Panc1 (cell line): ENCODE results near the gene SRPRA. TPM values are rescaled to one million over a fixed set of nuclear protein-coding genes. Genes with fewer than 3 reads are reported as not detected.
A peak's percentile ranks its signal among the peaks of the same experiment; 100 is the strongest.

Experiments used
- ATAC-seq: fragments of 200-7000 bp; cut with Tn5 transposase; 2 replicates; pipeline ENCODE4 v1.9.1; 2020; ENCODE audit warnings: mild to moderate bottlenecking, moderate library complexity
- BruUV-seq: library from RNA; stranded (reverse); fragments of 400-500 nt; replicated peaks from 2 replicates; lab custom pipeline; 2021; lab: Mats Ljungman, UMichigan
- CTCF ChIA-PET: fragments of 300-600 bp; sonication (Branson Sonifier 250); formaldehyde crosslinking; loops from one replicate; lab custom pipeline; 2022; ENCODE audit warnings: antibody characterized with exemption; lab: Charles Lee
- POLR2A ChIA-PET: fragments of 300-600 bp; sonication (Branson Sonifier 250); formaldehyde crosslinking; loops from one replicate; lab custom pipeline; 2022; ENCODE audit warnings: antibody characterized with exemption; lab: Charles Lee
- DNase-seq: peaks from one replicate; pipeline ENCODE4 v3.0.0-alpha.2; 2010; ENCODE audit warnings: low read depth, low spot score
- H3K27ac ChIP-seq: 2 replicates; pipeline ENCODE4 v1.5.1; 2011; ENCODE audit warnings: mild to moderate bottlenecking, low read length, inconsistent platforms
- H3K27me3 ChIP-seq: fragments of 200-500 bp; sonication (Bioruptor generic); 2 replicates; pipeline ENCODE4 v1.6.0; 2014; ENCODE audit warnings: low read length, inconsistent platforms; ENCODE audit not compliant: control insufficient read depth, insufficient read depth
- H3K36me3 ChIP-seq: fragments of 200-500 bp; sonication (Bioruptor generic); 2 replicates; pipeline ENCODE4 v1.5.1; 2014; ENCODE audit warnings: inconsistent platforms, mild to moderate bottlenecking, low read length, moderate library complexity; ENCODE audit not compliant: control insufficient read depth, insufficient read depth
- H3K4me1 ChIP-seq: 2 replicates; pipeline ENCODE4 v1.5.1; 2011; ENCODE audit warnings: inconsistent platforms, mild to moderate bottlenecking, low read length, moderate library complexity; ENCODE audit not compliant: control insufficient read depth, insufficient read depth
- H3K4me3 ChIP-seq, 2 experiments: 2 replicates each; pipeline ENCODE4 v1.5.1; 2011 to 2012; ENCODE audit warnings: low read depth in 2 of 2, low read length in 2 of 2, mild to moderate bottlenecking in 2 of 2, inconsistent platforms in 1 of 2, moderate library complexity in 1 of 2
- H3K9me3 ChIP-seq: fragments of 200-500 bp; sonication (Bioruptor generic); 2 replicates; pipeline ENCODE4 v1.5.1; 2014; ENCODE audit warnings: low read depth, mild to moderate bottlenecking, inconsistent platforms, low read length, moderate library complexity; ENCODE audit not compliant: control insufficient read depth, insufficient read depth
- POLR2AphosphoS5 ChIP-seq: IDR thresholded peaks from 2 replicates; pipeline ENCODE4 v1.6.1; 2012; ENCODE audit warnings: mild to moderate bottlenecking, low read depth, low read length, moderate library complexity
- SIN3A ChIP-seq: IDR thresholded peaks from 2 replicates; pipeline ENCODE4 v1.6.1; 2012; ENCODE audit warnings: low read depth, mild to moderate bottlenecking, low read length, moderate library complexity, borderline replicate concordance; ENCODE audit not compliant: insufficient read depth
- TCF7L2 ChIP-seq: IDR thresholded peaks from 2 replicates; pipeline ENCODE4 v1.6.1; 2011; ENCODE audit warnings: mild to moderate bottlenecking, low read depth, low read length, inconsistent platforms
- in situ Hi-C: cut with HindIII; loops from 2 replicates; pipeline ENCODE4 v1.10.0; 2016; ENCODE audit warnings: low sequenced_read_pairs, low pct_unique_long_range_greater_than_20kb
- intact Hi-C: fragments of 100-400 bp; cut with micrococcal nuclease; formaldehyde crosslinking; loops from one replicate; pipeline ENCODE4 v1.10.0; 2022; ENCODE audit not compliant: unreplicated experiment
- total RNA-seq: library from RNA; stranded (reverse); gene quantifications from one replicate; pipeline ENCODE4 v1.2.1, GENCODE V29; 2021; ENCODE audit not compliant: unreplicated experiment
- TF ChIP-seq, protein P1 (sequence below): fragments of 450-650 bp; IDR thresholded peaks from 2 replicates; pipeline ENCODE4 v1.5.1; 2017; ENCODE audit warnings: mild to moderate bottlenecking
- TF ChIP-seq, protein P2 (sequence below), 2 experiments: IDR thresholded peaks; 2 replicates each; pipeline ENCODE4 v1.6.1; 2011 to 2012; ENCODE audit warnings: low read depth in 2 of 2, control low read depth in 1 of 2, low read length in 1 of 2, mild to moderate bottlenecking in 1 of 2, moderate library complexity in 1 of 2; ENCODE audit not compliant: insufficient read depth in 1 of 2

Gene SRPRA
- total RNA-seq, 1 experiment from 2014 or later: 149 TPM

DNA sequence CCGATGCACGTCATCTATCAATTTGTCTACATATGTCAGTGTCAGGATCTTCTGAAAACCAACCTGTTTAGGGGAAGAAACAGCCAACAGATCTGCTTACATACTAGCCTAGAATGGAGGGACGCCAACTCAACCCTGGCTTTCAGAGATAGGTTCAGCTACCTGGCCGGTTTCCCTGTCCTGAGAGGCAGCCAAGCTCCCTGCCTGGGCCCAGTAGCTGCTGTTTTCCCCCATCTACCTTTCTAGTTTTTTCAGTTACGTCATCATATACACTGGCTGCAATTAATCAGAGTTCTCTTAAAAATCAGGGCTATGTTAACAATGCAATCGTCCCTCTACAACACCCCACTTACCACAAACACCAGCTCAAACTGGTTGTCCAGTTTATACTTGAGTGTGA is 1.0 kb downstream of the SRPRA start:
- peak overlapping the region; percentile 80 to 91 for H3K4me3 ChIP-seq
- DNase-seq (no peak), ATAC-seq (no peak)
- BruUV-seq: TSS peak; percentile 77
- in situ Hi-C loops: no loop called here
- peaks cover 8% of the 10 kb centered on the region for H3K4me1 ChIP-seq
- H3K36me3 ChIP-seq: peaks cover 37% of the 10 kb centered on the region
- intact Hi-C loops: no loop called here
- no peaks in the 10 kb centered on the region for H3K27me3 ChIP-seq
- no peak; the same call in 1 of the 2 replicates for TF ChIP-seq POLR2AphosphoS5
- H3K9me3 ChIP-seq: no peaks in the 10 kb centered on the region
- ChIA-PET CTCF (no interaction called here), POLR2A (no interaction called here)
- H3K27ac ChIP-seq: peak overlapping the region; percentile 97

DNA sequence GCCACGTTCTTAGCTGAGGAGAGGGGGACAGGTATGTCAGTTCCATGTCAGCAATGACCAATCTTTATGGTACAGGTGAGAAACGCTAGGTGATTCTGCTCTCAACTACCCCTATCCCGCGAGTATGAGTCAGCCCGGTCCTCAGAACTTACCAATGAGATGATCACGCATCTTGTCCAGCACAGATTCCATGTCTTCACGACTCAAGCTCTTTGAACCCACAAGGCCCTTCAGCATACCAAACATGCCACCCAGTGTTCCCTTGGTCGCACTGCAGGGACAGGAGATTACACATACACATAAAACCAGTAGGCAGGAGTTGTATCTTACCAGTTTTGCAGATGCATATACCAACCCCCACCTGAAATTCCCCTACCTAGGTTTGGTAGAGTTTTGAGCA is 2.9 kb downstream of the SRPRA start:
- ChIA-PET POLR2A (no interaction called here), CTCF (no interaction called here)
- no TSS peak for BruUV-seq
- Histone ChIP-seq H3K27ac (no peak overlapping the region), H3K4me3 (no peak overlapping the region), H3K9me3 (no peaks in the 10 kb centered on the region), H3K27me3 (no peaks in the 10 kb centered on the region), H3K4me1 (peaks cover 8% of the 10 kb centered on the region), H3K36me3 (peaks cover 41% of the 10 kb centered on the region)
- TF ChIP-seq TCF7L2 (no peak), SIN3A (no peak), POLR2AphosphoS5 (no peak; the same call in 1 of the 2 replicates)
- TF ChIP-seq, protein P1, sequence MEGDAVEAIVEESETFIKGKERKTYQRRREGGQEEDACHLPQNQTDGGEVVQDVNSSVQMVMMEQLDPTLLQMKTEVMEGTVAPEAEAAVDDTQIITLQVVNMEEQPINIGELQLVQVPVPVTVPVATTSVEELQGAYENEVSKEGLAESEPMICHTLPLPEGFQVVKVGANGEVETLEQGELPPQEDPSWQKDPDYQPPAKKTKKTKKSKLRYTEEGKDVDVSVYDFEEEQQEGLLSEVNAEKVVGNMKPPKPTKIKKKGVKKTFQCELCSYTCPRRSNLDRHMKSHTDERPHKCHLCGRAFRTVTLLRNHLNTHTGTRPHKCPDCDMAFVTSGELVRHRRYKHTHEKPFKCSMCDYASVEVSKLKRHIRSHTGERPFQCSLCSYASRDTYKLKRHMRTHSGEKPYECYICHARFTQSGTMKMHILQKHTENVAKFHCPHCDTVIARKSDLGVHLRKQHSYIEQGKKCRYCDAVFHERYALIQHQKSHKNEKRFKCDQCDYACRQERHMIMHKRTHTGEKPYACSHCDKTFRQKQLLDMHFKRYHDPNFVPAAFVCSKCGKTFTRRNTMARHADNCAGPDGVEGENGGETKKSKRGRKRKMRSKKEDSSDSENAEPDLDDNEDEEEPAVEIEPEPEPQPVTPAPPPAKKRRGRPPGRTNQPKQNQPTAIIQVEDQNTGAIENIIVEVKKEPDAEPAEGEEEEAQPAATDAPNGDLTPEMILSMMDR: no peak
- TF ChIP-seq, protein P2, sequence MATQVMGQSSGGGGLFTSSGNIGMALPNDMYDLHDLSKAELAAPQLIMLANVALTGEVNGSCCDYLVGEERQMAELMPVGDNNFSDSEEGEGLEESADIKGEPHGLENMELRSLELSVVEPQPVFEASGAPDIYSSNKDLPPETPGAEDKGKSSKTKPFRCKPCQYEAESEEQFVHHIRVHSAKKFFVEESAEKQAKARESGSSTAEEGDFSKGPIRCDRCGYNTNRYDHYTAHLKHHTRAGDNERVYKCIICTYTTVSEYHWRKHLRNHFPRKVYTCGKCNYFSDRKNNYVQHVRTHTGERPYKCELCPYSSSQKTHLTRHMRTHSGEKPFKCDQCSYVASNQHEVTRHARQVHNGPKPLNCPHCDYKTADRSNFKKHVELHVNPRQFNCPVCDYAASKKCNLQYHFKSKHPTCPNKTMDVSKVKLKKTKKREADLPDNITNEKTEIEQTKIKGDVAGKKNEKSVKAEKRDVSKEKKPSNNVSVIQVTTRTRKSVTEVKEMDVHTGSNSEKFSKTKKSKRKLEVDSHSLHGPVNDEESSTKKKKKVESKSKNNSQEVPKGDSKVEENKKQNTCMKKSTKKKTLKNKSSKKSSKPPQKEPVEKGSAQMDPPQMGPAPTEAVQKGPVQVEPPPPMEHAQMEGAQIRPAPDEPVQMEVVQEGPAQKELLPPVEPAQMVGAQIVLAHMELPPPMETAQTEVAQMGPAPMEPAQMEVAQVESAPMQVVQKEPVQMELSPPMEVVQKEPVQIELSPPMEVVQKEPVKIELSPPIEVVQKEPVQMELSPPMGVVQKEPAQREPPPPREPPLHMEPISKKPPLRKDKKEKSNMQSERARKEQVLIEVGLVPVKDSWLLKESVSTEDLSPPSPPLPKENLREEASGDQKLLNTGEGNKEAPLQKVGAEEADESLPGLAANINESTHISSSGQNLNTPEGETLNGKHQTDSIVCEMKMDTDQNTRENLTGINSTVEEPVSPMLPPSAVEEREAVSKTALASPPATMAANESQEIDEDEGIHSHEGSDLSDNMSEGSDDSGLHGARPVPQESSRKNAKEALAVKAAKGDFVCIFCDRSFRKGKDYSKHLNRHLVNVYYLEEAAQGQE (IDR thresholded peaks at IDR 0.05; ENCODE audit: insufficient read depth in 1 of 2, low read depth in 2 of 2, low read length in 1 of 2): no peak
- no peak for DNase-seq
- ATAC-seq: no peak
- intact Hi-C loops (no loop called here), in situ Hi-C loops (no loop called here)

DNA sequence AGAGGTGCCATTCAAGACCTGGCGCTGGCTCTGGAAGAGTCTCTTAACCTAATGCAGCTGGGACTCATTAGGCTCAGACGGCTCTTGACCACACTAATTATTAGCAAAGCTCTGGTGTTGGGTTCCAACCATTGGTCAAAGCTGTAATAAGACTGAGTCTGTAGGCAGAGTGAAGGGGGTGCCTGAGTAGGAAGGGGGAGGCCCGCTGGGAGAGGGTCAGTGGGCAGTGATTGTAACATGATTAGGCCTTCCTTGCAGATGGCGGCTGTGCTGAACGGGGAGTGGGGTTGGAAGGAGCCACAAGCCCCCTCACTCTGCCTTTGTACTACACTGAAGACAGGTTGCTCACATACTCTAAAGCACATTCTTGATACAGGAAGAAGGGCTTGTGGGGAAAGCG is 5.2 kb downstream of the SRPRA start:
- in situ Hi-C loops: no loop called here
- Histone ChIP-seq H3K36me3 (peaks cover 41% of the 10 kb centered on the region), H3K9me3 (no peaks in the 10 kb centered on the region), H3K4me1 (peaks cover 8% of the 10 kb centered on the region), H3K4me3 (no peak overlapping the region), H3K27me3 (no peaks in the 10 kb centered on the region), H3K27ac (no peak overlapping the region)
- BruUV-seq: no TSS peak
- DNase-seq (no peak), ATAC-seq (no peak)
- CTCF ChIA-PET: no interaction called here
- POLR2A ChIA-PET: interaction anchor here (0.5 kb wide), 1 partner anchor 14 kb away, joined by 7 read pairs; no protein-coding TSS in a partner anchor
- intact Hi-C loops: no loop called here
- TF ChIP-seq SIN3A (no peak), TCF7L2 (no peak)
- TF ChIP-seq, protein P1: no peak
- TF ChIP-seq, protein P2 (IDR thresholded peaks at IDR 0.05; ENCODE audit: insufficient read depth in 1 of 2, low read depth in 2 of 2, low read length in 1 of 2): no peak
